ENCODE results near the gene IPO5. TPM values are rescaled to one million over a fixed set of nuclear protein-coding genes. Genes with fewer than 3 reads are reported as not detected.
"Not testable (repeated sequence)": the region's sequence is repeated elsewhere in the genome, so short reads cannot be mapped to it uniquely, and the experiment has no call there.

Gene IPO5
- total RNA-seq, 1 experiment from 2014 or later: 247 TPM

- Histone ChIP-seq H3K4me3 (ENCODE audit: low read depth, low read length) (no peak overlapping the region), H3K27me3 (replicated peaks; ENCODE audit: control insufficient read depth, insufficient read depth, low read length) (no peaks in the 10 kb centered on the region), H3K36me3 (ENCODE audit: control insufficient read depth, insufficient read depth, low read length) (peaks cover 5% of the 10 kb centered on the region), H3K4me1 (no peaks in the 10 kb centered on the region), H3K9me3 (no peaks in the 10 kb centered on the region)
- intact Hi-C loops (cut with micrococcal nuclease; ENCODE audit: unreplicated experiment): no loop called here
- Mint-ChIP-seq H3K4me1 (ENCODE audit: low read depth, unreplicated experiment) (no peaks in the 10 kb centered on the region), H3K27me3 (ENCODE audit: insufficient read depth, unreplicated experiment) (no peaks in the 10 kb centered on the region), H3K27ac (ENCODE audit: unreplicated experiment) (no peak overlapping the region), H3K36me3 (ENCODE audit: insufficient read depth, unreplicated experiment) (peaks cover 94% of the 10 kb centered on the region), H3K9me3 (ENCODE audit: unreplicated experiment) (no peaks in the 10 kb centered on the region), H3K4me3 (ENCODE audit: unreplicated experiment) (no peak overlapping the region)
- no TSS peak for BruUV-seq (replicated peaks)
- ChIA-PET POLR2A (no interaction called here), CTCF (no interaction called here)
- no peak for DNase-seq
- no peak for TF ChIP-seq CTCF (IDR thresholded peaks at IDR 0.05; ENCODE audit: insufficient read depth in 1 of 2, low read depth in 1 of 2, low read length in 1 of 2, severe bottlenecking in 1 of 2, unreplicated experiment in 1 of 2)
Measured at GRCh38 chr13:97986835-97987234, 33.4 kb downstream of the IPO5 start.

DNA sequence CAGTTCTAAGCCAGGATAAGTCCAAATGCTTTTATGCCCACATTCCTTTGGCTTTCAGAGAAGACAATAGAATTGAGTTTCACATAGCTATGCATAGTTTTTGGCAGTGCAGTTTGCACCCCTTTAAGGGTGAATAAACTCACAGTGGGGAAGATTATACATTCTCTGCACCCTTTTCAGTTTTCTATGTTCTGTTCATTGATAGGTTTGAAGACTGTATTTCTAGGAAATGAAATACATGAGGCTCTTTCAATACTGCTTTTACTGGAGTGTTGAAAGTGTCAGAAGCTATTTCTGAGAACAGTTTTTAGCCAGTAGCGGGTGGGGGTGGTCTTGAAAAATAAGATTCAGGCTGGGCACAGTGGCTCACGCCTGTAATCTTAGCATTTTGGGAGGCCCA lies 46.2 kb downstream of the IPO5 start:
- no peak overlapping the region for H3K4me3 ChIP-seq (ENCODE audit: low read depth, low read length)
- H3K27me3 ChIP-seq (replicated peaks; ENCODE audit: control insufficient read depth, insufficient read depth, low read length): no peaks in the 10 kb centered on the region
- H3K27ac Mint-ChIP-seq (ENCODE audit: unreplicated experiment): no peak overlapping the region
- intact Hi-C loops (cut with micrococcal nuclease; ENCODE audit: unreplicated experiment): no loop called here
- peaks cover 97% of the 10 kb centered on the region for H3K36me3 Mint-ChIP-seq (ENCODE audit: insufficient read depth, unreplicated experiment)
- H3K9me3 ChIP-seq: no peaks in the 10 kb centered on the region
- H3K4me1 ChIP-seq: no peaks in the 10 kb centered on the region
- peaks cover 9% of the 10 kb centered on the region for H3K4me1 Mint-ChIP-seq (ENCODE audit: low read depth, unreplicated experiment)
- ChIA-PET CTCF (no interaction called here), POLR2A (no interaction called here)
- H3K9me3 Mint-ChIP-seq (ENCODE audit: unreplicated experiment): peaks cover 9% of the 10 kb centered on the region
- H3K27me3 Mint-ChIP-seq (ENCODE audit: insufficient read depth, unreplicated experiment): no peaks in the 10 kb centered on the region
- peaks cover 6% of the 10 kb centered on the region for H3K36me3 ChIP-seq (ENCODE audit: control insufficient read depth, insufficient read depth, low read length)
- no peak overlapping the region for H3K4me3 Mint-ChIP-seq (ENCODE audit: unreplicated experiment)
- no TSS peak for BruUV-seq (replicated peaks)
- DNase-seq: no peak
- TF ChIP-seq CTCF (IDR thresholded peaks at IDR 0.05; ENCODE audit: insufficient read depth in 1 of 2, low read depth in 1 of 2, low read length in 1 of 2, severe bottlenecking in 1 of 2, unreplicated experiment in 1 of 2): no peak

- no peak for TF ChIP-seq CTCF (IDR thresholded peaks at IDR 0.05; ENCODE audit: insufficient read depth in 1 of 2, low read depth in 1 of 2, low read length in 1 of 2, severe bottlenecking in 1 of 2, unreplicated experiment in 1 of 2)
- Histone ChIP-seq H3K4me3 (ENCODE audit: low read depth, low read length) (no peak overlapping the region), H3K4me1 (no peaks in the 10 kb centered on the region), H3K27me3 (replicated peaks; ENCODE audit: control insufficient read depth, insufficient read depth, low read length) (no peaks in the 10 kb centered on the region), H3K9me3 (no peaks in the 10 kb centered on the region), H3K36me3 (ENCODE audit: control insufficient read depth, insufficient read depth, low read length) (peaks cover 6% of the 10 kb centered on the region)
- no peak overlapping the region for H3K27ac Mint-ChIP-seq (ENCODE audit: unreplicated experiment)
- intact Hi-C loops (cut with micrococcal nuclease; ENCODE audit: unreplicated experiment): no loop called here
- no peaks in the 10 kb centered on the region for H3K27me3 Mint-ChIP-seq (ENCODE audit: insufficient read depth, unreplicated experiment)
- H3K4me3 Mint-ChIP-seq (ENCODE audit: unreplicated experiment): no peak overlapping the region
- ChIA-PET CTCF (no interaction called here), POLR2A (no interaction called here)
- no TSS peak for BruUV-seq (replicated peaks)
- no peak for DNase-seq
- peaks cover 11% of the 10 kb centered on the region for H3K9me3 Mint-ChIP-seq (ENCODE audit: unreplicated experiment)
- peaks cover 99% of the 10 kb centered on the region for H3K36me3 Mint-ChIP-seq (ENCODE audit: insufficient read depth, unreplicated experiment)
- peaks cover 10% of the 10 kb centered on the region for H3K4me1 Mint-ChIP-seq (ENCODE audit: low read depth, unreplicated experiment)
Measured at GRCh38 chr13:98004107-98004506, 50.6 kb downstream of the IPO5 start.

GRCh38 chr13:98004997-98005396 lies 51.5 kb downstream of the IPO5 start:
- CTCF ChIA-PET; H3K4me3 ChIP-seq (ENCODE audit: low read depth, low read length); H3K36me3 ChIP-seq (ENCODE audit: control insufficient read depth, insufficient read depth, low read length); H3K27ac Mint-ChIP-seq (ENCODE audit: unreplicated experiment); H3K27me3 ChIP-seq (replicated peaks; ENCODE audit: control insufficient read depth, insufficient read depth, low read length); POLR2A ChIA-PET; H3K4me1 ChIP-seq; H3K27me3 Mint-ChIP-seq (ENCODE audit: insufficient read depth, unreplicated experiment); H3K4me3 Mint-ChIP-seq (ENCODE audit: unreplicated experiment); H3K9me3 ChIP-seq; intact Hi-C loops (cut with micrococcal nuclease; ENCODE audit: unreplicated experiment); BruUV-seq (replicated peaks): not testable (repeated sequence)
- peaks cover 10% of the 10 kb centered on the region for H3K4me1 Mint-ChIP-seq (ENCODE audit: low read depth, unreplicated experiment)
- DNase-seq: peak in 1 of 2 experiments; percentile 20
- peaks cover 97% of the 10 kb centered on the region for H3K36me3 Mint-ChIP-seq (ENCODE audit: insufficient read depth, unreplicated experiment)
- peaks cover 11% of the 10 kb centered on the region for H3K9me3 Mint-ChIP-seq (ENCODE audit: unreplicated experiment)

Data from Caco-2 (cell line).